Omental fat pad (tissue), 4 donors: Measurements from ENCODE around the gene CRTC3. TPM values are rescaled to one million over a fixed set of nuclear protein-coding genes. Genes with fewer than 3 reads are reported as not detected.

Experiments
- ATAC-seq: fragments of 150-250 bp; one replicate; pipeline ENCODE4 v1.9.1; 2016; ENCODE audit warnings: mild to moderate bottlenecking, moderate library complexity; ENCODE audit not compliant: low FRiP score
- DNase-seq: peaks from one replicate; pipeline ENCODE4 v3.0.0-alpha.2; 2019; ENCODE audit warnings: low spot score
- CTCF ChIP-seq, 3 donors: fragments of 450-650 bp; IDR thresholded peaks; one replicate each; pipeline ENCODE4 v1.5.1; 2016 to 2017; ENCODE audit warnings: antibody characterized with exemption in 3 of 3, mild to moderate bottlenecking in 3 of 3, moderate library complexity in 2 of 3
- total RNA-seq, 4 donors: library from RNA; depleted of rRNA; stranded (reverse); fragments of >200 nt; gene quantifications; one replicate each; pipeline ENCODE4 v1.1.0, GENCODE V29; 2016

The CRTC3 gene
- total RNA-seq, 4 donors from 2014 or later: 31.5 to 52.8 (median 44.3) TPM

- ATAC-seq: no peak
- no peak for TF ChIP-seq CTCF (IDR thresholded peaks at IDR 0.05)
- no peak for DNase-seq
Measured at GRCh38 chr15:90646662-90647305, 117.1 kb downstream of the CRTC3 start.

GRCh38 chr15:90647326-90647725, 117.6 kb downstream of the CRTC3 start:
- no peak for TF ChIP-seq CTCF (IDR thresholded peaks at IDR 0.05)
- ATAC-seq: no peak
- no peak for DNase-seq

GRCh38 chr15:90648137-90649070, 118.7 kb downstream of the CRTC3 start:
- DNase-seq: peak; percentile 74
- peak; percentile 87 for ATAC-seq
- TF ChIP-seq CTCF (IDR thresholded peaks at IDR 0.05): peak in 2 of 3 donors; percentile 23 to 73

- DNase-seq (no peak), ATAC-seq (no peak)
- TF ChIP-seq CTCF (IDR thresholded peaks at IDR 0.05): no peak
Measured at GRCh38 chr15:90650117-90650955, 120.6 kb downstream of the CRTC3 start.

- DNase-seq: no peak
- TF ChIP-seq CTCF (IDR thresholded peaks at IDR 0.05): no peak
- no peak for ATAC-seq
Measured at GRCh38 chr15:90650956-90651689, 121.4 kb downstream of the CRTC3 start.
